DMS53 treated with DMSO at 0.1 percent for 48 hours (cell line): ENCODE results near the gene F7.

Source experiments
- DNase-seq: peaks from one replicate; lab custom pipeline; 2025; ENCODE audit not compliant: unreplicated experiment; lab: John Stamatoyannopoulos, UW

F7 gene

DNA sequence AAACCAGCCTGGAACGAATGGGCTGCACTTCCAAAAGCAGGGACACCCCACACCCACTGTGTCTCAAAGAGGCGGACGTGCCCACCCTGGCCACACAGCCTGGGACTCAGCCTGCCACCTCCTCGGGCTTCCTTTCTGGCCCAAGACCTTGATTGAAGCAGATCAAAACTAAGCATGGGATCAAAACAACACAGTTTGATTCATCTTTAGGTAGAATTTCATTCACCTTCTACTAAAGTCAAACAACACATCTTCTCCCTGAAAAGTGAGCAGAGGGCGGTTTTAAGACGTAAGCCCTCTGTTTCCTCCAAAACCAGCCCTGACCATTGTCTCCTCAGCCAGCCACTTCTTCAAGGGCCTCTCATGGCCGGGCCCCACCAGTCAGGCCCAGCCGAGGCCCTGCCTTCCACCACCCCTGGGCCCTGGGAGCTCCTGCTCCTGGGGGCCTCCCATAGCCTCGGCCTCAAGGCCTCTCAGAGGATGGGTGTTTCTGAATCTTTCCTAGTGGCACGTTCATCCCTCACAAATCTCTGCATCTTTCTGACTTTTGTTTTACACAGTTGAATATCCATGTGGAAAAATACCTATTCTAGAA lies 10.7 kb downstream of the F7 start:
- DNase-seq = no peak

- DNase-seq = no peak
Observed at GRCh38 chr13:113116871-113117271, 11.3 kb downstream of the F7 start.

GRCh38 chr13:113117335-113117872 lies 11.8 kb downstream of the F7 start:
- DNase-seq = no peak

DNA sequence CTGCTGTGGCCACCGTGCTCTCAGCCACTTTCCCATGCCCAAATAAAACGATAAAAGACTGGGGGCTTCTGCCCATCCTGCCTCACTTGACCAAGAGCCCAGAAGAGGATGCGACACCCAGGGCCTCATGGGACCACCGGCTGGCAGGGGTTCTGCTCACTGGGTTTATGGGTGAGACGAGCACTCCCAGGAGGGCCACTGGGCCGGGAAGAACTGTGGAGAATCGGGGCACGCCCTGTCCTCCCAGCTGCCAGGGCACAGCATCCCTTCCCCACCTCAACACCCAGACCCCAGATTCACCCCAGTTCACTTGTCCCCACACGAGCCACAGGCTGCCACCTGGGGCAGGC lies 12.3 kb downstream of the F7 start:
- no peak for DNase-seq

GRCh38 chr13:113118261-113119021 lies 12.8 kb downstream of the F7 start:
- DNase-seq = no peak

- no peak for DNase-seq
Observed at GRCh38 chr13:113119166-113119821, 13.7 kb downstream of the F7 start.

DNA sequence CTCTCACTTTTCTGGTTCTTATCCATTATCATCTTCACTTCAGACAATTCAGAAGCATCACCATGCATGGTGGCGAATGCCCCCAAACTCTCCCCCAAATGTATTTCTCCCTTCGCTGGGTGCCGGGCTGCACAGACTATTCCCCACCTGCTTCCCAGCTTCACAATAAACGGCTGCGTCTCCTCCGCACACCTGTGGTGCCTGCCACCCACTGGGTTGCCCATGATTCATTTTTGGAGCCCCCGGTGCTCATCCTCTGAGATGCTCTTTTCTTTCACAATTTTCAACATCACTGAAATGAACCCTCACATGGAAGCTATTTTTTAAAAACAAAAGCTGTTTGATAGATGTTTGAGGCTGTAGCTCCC lies 14.2 kb downstream of the F7 start:
- DNase-seq = no peak

- DNase-seq = no peak
Observed at GRCh38 chr13:113120300-113121182, 14.9 kb downstream of the F7 start.

DNA sequence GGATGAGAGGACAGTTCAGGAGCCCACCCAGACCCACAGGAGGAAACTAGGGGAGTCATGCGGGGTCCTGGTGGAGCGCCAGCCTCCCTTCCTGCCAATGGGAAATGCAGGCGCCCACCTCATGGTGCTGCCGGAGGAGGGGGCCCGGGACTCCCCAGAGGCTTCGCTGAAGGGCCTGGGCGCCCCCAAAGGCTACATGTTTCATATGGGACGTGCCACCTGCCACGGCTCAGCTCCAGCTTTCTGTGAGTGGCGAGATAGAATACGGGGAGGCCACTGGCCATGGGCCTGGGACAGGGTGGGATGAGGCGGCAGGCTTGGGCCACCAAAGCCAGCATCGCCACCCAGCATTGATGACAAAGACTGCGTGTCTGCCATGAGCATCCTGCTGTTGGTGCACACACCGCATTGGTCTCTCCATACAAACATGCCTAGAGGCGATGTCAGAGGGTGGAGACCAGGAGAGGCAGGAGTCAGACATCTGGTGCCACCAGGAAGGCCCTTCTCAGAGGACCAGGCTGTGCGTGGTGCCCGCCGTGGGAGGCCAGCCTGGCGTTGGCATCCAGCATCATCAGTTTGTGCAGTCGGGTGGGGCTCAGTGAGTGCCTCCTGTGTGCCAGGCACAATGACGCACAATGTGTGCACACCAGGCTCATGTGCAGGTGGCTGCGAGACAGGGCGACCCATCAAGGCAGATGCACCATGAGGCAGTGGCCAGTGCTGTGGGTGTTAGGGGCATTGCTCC lies 15.8 kb downstream of the F7 start:
- no peak for DNase-seq

- no peak for DNase-seq
Observed at GRCh38 chr13:113121928-113122471, 16.4 kb downstream of the F7 start.

- no peak for DNase-seq
Observed at GRCh38 chr13:113122550-113123225, 17.1 kb downstream of the F7 start, which contains the start of gene F10. F10 (plus strand) TSS chr13:113122799; CDS start chr13:113122856, 57 bp downstream.

- no peak for DNase-seq
Observed at GRCh38 chr13:113123226-113124201, 17.9 kb downstream of the F7 start.

GRCh38 chr13:113124211-113124970 lies 18.8 kb downstream of the F7 start:
- no peak for DNase-seq

DNA sequence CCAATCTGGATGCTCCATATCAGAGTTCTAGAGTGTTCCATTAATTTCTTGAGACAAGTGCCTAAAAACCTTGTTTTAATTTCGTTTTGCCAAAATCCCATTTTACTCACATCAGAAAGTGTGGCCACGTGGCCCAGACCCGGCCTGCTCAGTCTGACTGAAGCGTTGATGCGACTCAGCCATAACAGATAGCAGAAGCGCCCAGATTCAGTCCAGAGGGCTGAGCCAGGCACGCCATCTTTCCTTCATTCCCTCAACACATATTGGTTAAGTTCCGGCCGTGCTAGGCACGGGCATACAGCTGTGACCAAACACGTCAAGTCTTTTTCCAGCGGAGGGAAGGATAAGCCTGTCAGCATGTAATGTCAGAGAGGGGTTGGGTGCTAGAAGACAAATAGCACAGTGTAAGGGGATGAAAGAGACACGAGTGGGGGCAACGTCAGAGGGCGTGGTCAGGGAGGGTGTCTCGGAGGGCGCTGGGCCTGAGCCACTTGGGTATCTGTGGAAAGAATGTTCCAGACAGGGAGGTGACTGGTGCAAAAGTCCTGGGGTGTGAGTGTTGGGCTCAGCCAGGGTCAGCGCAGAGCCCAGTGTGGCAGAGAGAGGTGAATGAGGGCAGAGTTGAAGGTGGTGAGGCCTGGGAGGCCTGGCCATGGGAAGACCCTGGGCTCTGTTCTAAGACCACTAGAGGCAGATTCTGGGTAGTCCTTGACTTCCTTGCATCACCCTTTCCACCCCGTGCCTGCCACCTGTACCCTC lies 20.1 kb downstream of the F7 start:
- no peak for DNase-seq

DNA sequence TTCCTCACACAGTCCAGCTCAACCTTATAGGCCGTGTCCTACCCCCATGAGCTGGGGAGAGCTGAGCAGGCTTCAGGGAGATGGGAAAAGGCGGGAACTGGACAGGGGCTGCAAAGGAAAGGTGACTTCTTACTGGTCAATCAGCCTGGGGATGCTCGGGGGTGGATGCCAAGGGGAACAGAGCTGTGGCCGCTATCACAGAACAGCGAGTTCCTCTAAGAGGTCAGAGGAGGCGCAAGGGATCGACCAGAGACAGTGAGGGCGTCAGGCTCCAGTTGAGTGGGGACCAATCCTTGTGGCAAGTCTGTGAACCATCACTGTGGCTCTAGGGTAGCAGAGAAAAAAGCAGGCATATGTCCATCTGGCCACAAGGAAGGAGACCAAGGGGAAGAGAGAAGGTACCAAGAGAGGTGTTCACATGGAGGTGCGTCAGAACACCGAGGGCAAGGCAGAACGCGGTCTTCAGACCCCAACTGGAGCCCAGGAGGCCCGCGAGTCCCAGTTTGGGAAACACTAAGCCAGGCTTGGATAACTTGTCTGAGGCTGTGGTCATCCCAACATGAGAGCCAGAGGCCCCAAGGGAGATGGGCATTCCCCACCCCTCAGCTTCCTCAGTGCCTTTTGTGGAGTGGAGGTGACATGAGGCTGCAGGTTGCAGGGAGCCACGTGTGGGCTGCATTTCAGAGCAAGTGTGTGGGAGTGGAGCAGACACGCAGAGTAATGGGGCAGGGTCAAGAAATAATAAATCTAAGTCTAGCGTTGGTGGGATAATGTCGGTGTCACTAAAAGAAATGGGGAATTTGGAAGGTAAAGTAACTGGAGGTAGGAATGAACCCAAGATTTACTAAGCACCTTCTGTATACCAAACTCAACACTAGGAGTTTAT lies 20.9 kb downstream of the F7 start:
- no peak for DNase-seq

- DNase-seq = no peak
Observed at GRCh38 chr13:113129480-113129879, 23.9 kb downstream of the F7 start.
